ENCODE results near the gene PABPC3. TPM values are rescaled to one million over a fixed set of nuclear protein-coding genes. Genes with fewer than 3 reads are reported as not detected.

Gene PABPC3
- total and polyA plus RNA-seq, 2 of the 4 experiments (the other 2 are of a cell fraction), result 0.15 to 0.18 TPM

GRCh38 chr13:25064396-25064795 is 31.5 kb upstream of the PABPC3 start:
- Histone ChIP-seq H2AK5ac (ENCODE audit: low read depth, low read length) (no peak overlapping the region), H4K8ac (ENCODE audit: low read depth in 2 of 2, low read length in 2 of 2) (no peak overlapping the region), H3K18ac (ENCODE audit: low read depth, low read length) (no peak overlapping the region), H3K27ac (ENCODE audit: insufficient read depth, low read length) (no peak overlapping the region), H3K4me2 (ENCODE audit: low read depth, low read length) (no peak overlapping the region), H3K56ac (ENCODE audit: extremely low read depth, insufficient read depth, low read length) (no peak overlapping the region), H3K23ac (ENCODE audit: low read depth, low read length) (no peak overlapping the region), H2BK20ac (ENCODE audit: low read depth, low read length) (no peak overlapping the region), H2AK9ac (replicated peaks; ENCODE audit: low read depth, low read length, poor library complexity) (no peak overlapping the region), H3K79me1 (ENCODE audit: low read depth in 1 of 2, low read length in 2 of 2) (no peaks in the 10 kb centered on the region), H3K27me3 (ENCODE audit: control insufficient read depth, insufficient read depth, low read length) (no peaks in the 10 kb centered on the region), H4K20me1 (ENCODE audit: insufficient read depth, low read length) (no peaks in the 10 kb centered on the region), H3K9me1 (ENCODE audit: insufficient read depth, low read length) (no peaks in the 10 kb centered on the region), H3K4me1 (ENCODE audit: control insufficient read depth, insufficient read depth, low read length) (no peaks in the 10 kb centered on the region), H2BK120ac (ENCODE audit: low read depth, low read length) (no peak overlapping the region), H2BK15ac (ENCODE audit: low read depth, low read length) (no peak overlapping the region), H3K9me3 (ENCODE audit: control insufficient read depth, insufficient read depth, low read length) (no peaks in the 10 kb centered on the region), H4K5ac (ENCODE audit: low read depth, low read length) (no peak overlapping the region), H3K9ac (ENCODE audit: low read depth, low read length) (no peak overlapping the region), H4K91ac (ENCODE audit: insufficient read depth, low read depth, low read length) (no peak overlapping the region), H3K4ac (ENCODE audit: low read depth, low read length) (no peak overlapping the region), H2AFZ (replicated peaks; ENCODE audit: low read length, poor library complexity) (no peak overlapping the region), H3K14ac (replicated peaks; ENCODE audit: low read depth, low read length) (no peak overlapping the region), H3K36me3 (ENCODE audit: control insufficient read depth, insufficient read depth, low read length) (no peaks in the 10 kb centered on the region), H2BK5ac (ENCODE audit: low read depth, low read length, poor library complexity, severe bottlenecking) (no peak overlapping the region), H3K4me3 (ENCODE audit: insufficient read depth, low read depth, low read length) (no peak overlapping the region)
- in situ Hi-C loops (cut with MboI; ENCODE audit: low sequenced_read_pairs) (no loop called here), dilution Hi-C loops (cut with HindIII; ENCODE audit: low sequenced_read_pairs, unreplicated experiment) (no loop called here), intact Hi-C loops (cut with micrococcal nuclease) (no loop called here)
- ATAC-seq (ENCODE audit: low read depth), result no peak
- no peak for TF ChIP-seq NFE2L2 (IDR thresholded peaks at IDR 0.05; ENCODE audit: low read depth, low read length)
- TF ChIP-seq CEBPB (IDR thresholded peaks at IDR 0.05; ENCODE audit: low read depth, low read length), result no peak
- TF ChIP-seq MXI1 (IDR thresholded peaks at IDR 0.05; ENCODE audit: borderline replicate concordance, low read depth, low read length), result no peak
- no peak for TF ChIP-seq BHLHE40 (IDR thresholded peaks at IDR 0.05; ENCODE audit: low read depth, low read length)
- TF ChIP-seq MAFK (IDR thresholded peaks at IDR 0.05; ENCODE audit: low read depth, low read length), result no peak
- TF ChIP-seq CHD1 (IDR thresholded peaks at IDR 0.05; ENCODE audit: low read depth, low read length), result no peak
- no peak for TF ChIP-seq RFX5 (IDR thresholded peaks at IDR 0.05; ENCODE audit: low read depth, low read length)
- no peak for TF ChIP-seq RCOR1 (IDR thresholded peaks at IDR 0.05; ENCODE audit: insufficient replicate concordance, low read length)
- no peak for TF ChIP-seq ELK1 (IDR thresholded peaks at IDR 0.05; ENCODE audit: borderline replicate concordance, low read depth, low read length)
- no peak for TF ChIP-seq MAZ (IDR thresholded peaks at IDR 0.05; ENCODE audit: borderline replicate concordance, low read depth, low read length)
- no peak for TF ChIP-seq SMC3 (IDR thresholded peaks at IDR 0.05; ENCODE audit: low read depth, low read length)
- TF ChIP-seq RAD21 (IDR thresholded peaks at IDR 0.05; ENCODE audit: low read length), result no peak
- TF ChIP-seq POLR2A (IDR thresholded peaks at IDR 0.05; ENCODE audit: low read depth, low read length), result no peak
- TF ChIP-seq CTCF (conservative IDR thresholded peaks at IDR 0.05; ENCODE audit: low read depth, low read length), result no peak
- TF ChIP-seq USF2 (IDR thresholded peaks at IDR 0.05; ENCODE audit: low read depth, low read length), result no peak
- no peak for TF ChIP-seq FOS (IDR thresholded peaks at IDR 0.05; ENCODE audit: low read depth, low read length)
- BruUV-seq (replicated peaks), result no TSS peak
- POLR2A ChIA-PET (ENCODE audit: unreplicated experiment), result no interaction called here
- no peak for DNase-seq
- CTCF ChIA-PET, result no interaction called here

Measured in IMR-90 (cell line).